Vagina (tissue), 1 donor: ENCODE measurements around the gene AK3. TPM values are rescaled to one million over a fixed set of nuclear protein-coding genes. Genes with fewer than 3 reads are reported as not detected.

Experiments
- total RNA-seq: library from RNA; depleted of rRNA; stranded (reverse); fragments of >200 nt; gene quantifications from one replicate; pipeline ENCODE4 v1.2.3, GENCODE V29; 2016

The AK3 gene
- total RNA-seq, 1 donor from 2014 or later, result 72.4 TPM

Other genes starting within 250 kb of the AK3 start
- 7.1 TPM for gene PLPP6, start 78.9 kb downstream of the AK3 start, total RNA-seq
- gene SPATA6L, start 74.7 kb downstream of the AK3 start, total RNA-seq, result 3.9 TPM
- 23.8 TPM for gene CDC37L1, start 61.6 kb downstream of the AK3 start, total RNA-seq
- 24.8 TPM for gene RCL1, start 51.7 kb upstream of the AK3 start, total RNA-seq
- gene JAK2, start 244.1 kb upstream of the AK3 start, total RNA-seq, result 25.8 TPM